GM19452 (cell line): ENCODE data around the gene KRTAP4-2.
"Not testable (repeated sequence)": the region's sequence is repeated elsewhere in the genome, so short reads cannot be mapped to it uniquely, and the experiment has no call there.

Experiments
- ATAC-seq: cut with Tn5 transposase; IDR thresholded peaks from one replicate; pipeline ENCODE4 v1.9.1; 2021; ENCODE audit not compliant: unreplicated experiment

Gene KRTAP4-2

GRCh38 chr17:41177727-41178271 is at the start of gene KRTAP4-2:
Gene KRTAP4-2, minus strand, starts transcription at chr17:41178221. Its CDS starts 57 bp downstream, at chr17:41178164.
- no peak for ATAC-seq

- not testable (repeated sequence) for ATAC-seq
Observed at GRCh38 chr17:41226598-41227095, 48.6 kb upstream of the KRTAP4-2 start, which contains the start of gene KRTAP9-2. Gene KRTAP9-2, plus strand, starts transcription at chr17:41226648. Its CDS starts 7 bp downstream, at chr17:41226655.

GRCh38 chr17:41226051-41226450 is 48.0 kb upstream of the KRTAP4-2 start:
- no peak for ATAC-seq

- no peak for ATAC-seq
Observed at GRCh38 chr17:41223821-41224220, 45.8 kb upstream of the KRTAP4-2 start.

GRCh38 chr17:41215681-41216080 is 37.7 kb upstream of the KRTAP4-2 start:
- ATAC-seq: no peak

- no peak for ATAC-seq
Observed at GRCh38 chr17:41212524-41213169, 34.6 kb upstream of the KRTAP4-2 start.

- no peak for ATAC-seq
Observed at GRCh38 chr17:41211845-41212466, 33.9 kb upstream of the KRTAP4-2 start.

- ATAC-seq: no peak
Observed at GRCh38 chr17:41199421-41200078, 21.5 kb upstream of the KRTAP4-2 start.

GRCh38 chr17:41196068-41196467 is 18.0 kb upstream of the KRTAP4-2 start:
- no peak for ATAC-seq

- ATAC-seq: no peak
Observed at GRCh38 chr17:41190328-41190727, 12.3 kb upstream of the KRTAP4-2 start.

GRCh38 chr17:41189837-41190318 is 11.9 kb upstream of the KRTAP4-2 start, which contains the start of gene KRTAP9-1:
Gene KRTAP9-1, plus strand, starts transcription at chr17:41189887. Its CDS starts 0 bp downstream, at chr17:41189887.
- not testable (repeated sequence) for ATAC-seq

- no peak for ATAC-seq
Observed at GRCh38 chr17:41186872-41187271, 8.9 kb upstream of the KRTAP4-2 start.

- ATAC-seq: no peak
Observed at GRCh38 chr17:41185001-41185400, 7.0 kb upstream of the KRTAP4-2 start.

- no peak for ATAC-seq
Observed at GRCh38 chr17:41184480-41184961, 6.5 kb upstream of the KRTAP4-2 start, which contains the start of gene KRTAP4-1. Gene KRTAP4-1, minus strand, starts transcription at chr17:41184911. Its CDS starts 57 bp downstream, at chr17:41184854.

GRCh38 chr17:41178843-41179616 is 1.0 kb upstream of the KRTAP4-2 start:
- ATAC-seq: no peak

- no peak for ATAC-seq
Observed at GRCh38 chr17:41178341-41178740, 320 bp upstream of the KRTAP4-2 start.

GRCh38 chr17:41176744-41177387 is 1.2 kb downstream of the KRTAP4-2 start:
- ATAC-seq: no peak

GRCh38 chr17:41171886-41172285 is 6.1 kb downstream of the KRTAP4-2 start:
- no peak for ATAC-seq

GRCh38 chr17:41168121-41168520 is 9.9 kb downstream of the KRTAP4-2 start, which contains the start of gene KRTAP4-3:
Gene KRTAP4-3, minus strand, starts transcription at chr17:41168221. Its CDS starts 49 bp downstream, at chr17:41168172.
- no peak for ATAC-seq

- no peak for ATAC-seq
Observed at GRCh38 chr17:41167561-41167960, 10.5 kb downstream of the KRTAP4-2 start.
